ENCODE data around the gene ATXN7L1.

- TF ChIP-seq POLR2A (IDR thresholded peaks at IDR 0.05) (no peak), CTCF (IDR thresholded peaks at IDR 0.05) (no peak), EP300 (IDR thresholded peaks at IDR 0.05; ENCODE audit: low read depth) (no peak)
Measured at GRCh38 chr7:105816266-105816843, 60.0 kb downstream of the ATXN7L1 start.
